Neutrophil (primary cell): Measurements from ENCODE around the gene TTC39C.
"Not testable (repeated sequence)": the region's sequence is repeated elsewhere in the genome, so short reads cannot be mapped to it uniquely, and the experiment has no call there.

Experiments
- H3K27ac ChIP-seq: fragments of 200-600 bp; sonication (generic); 2 replicates; pipeline ENCODE4 v1.5.1; 2016; ENCODE audit warnings: mild to moderate bottlenecking, moderate library complexity
- H3K27me3 ChIP-seq: fragments of 200-600 bp; sonication (generic); 2 replicates; pipeline ENCODE4 v1.6.0; 2016; ENCODE audit warnings: mild to moderate bottlenecking
- H3K36me3 ChIP-seq: fragments of 200-600 bp; sonication (generic); 2 replicates; pipeline ENCODE4 v1.5.1; 2017
- H3K4me1 ChIP-seq, 2 experiments: fragments of 200-600 bp in 1 of 2; sonication (generic) in 1 of 2; 1 replicate in 1 of 2; 2 replicates in 1 of 2; pipeline versions ENCODE4 v1.5.1 to v1.6.1; 2013 to 2016; ENCODE audit warnings: low read depth in 1 of 2, low read length in 1 of 2, mild to moderate bottlenecking in 1 of 2, moderate library complexity in 1 of 2; ENCODE audit not compliant: control insufficient read depth in 1 of 2, insufficient read depth in 1 of 2
- H3K4me3 ChIP-seq, 2 experiments: fragments of 200-600 bp in 1 of 2; sonication (generic) in 1 of 2; 1 replicate in 1 of 2; 2 replicates in 1 of 2; pipeline ENCODE4 v1.5.1; 2013 to 2016; ENCODE audit warnings: low read depth in 1 of 2, low read length in 1 of 2, mild to moderate bottlenecking in 1 of 2, moderate library complexity in 1 of 2
- H3K9me3 ChIP-seq: fragments of 200-600 bp; sonication (generic); 2 replicates; pipeline ENCODE4 v1.5.1; 2016
- CTCF ChIP-seq: fragments of 200-600 bp; sonication (generic); IDR thresholded peaks from 2 replicates; pipeline ENCODE4 v1.5.1; 2016; ENCODE audit warnings: antibody characterized with exemption

Gene TTC39C

DNA sequence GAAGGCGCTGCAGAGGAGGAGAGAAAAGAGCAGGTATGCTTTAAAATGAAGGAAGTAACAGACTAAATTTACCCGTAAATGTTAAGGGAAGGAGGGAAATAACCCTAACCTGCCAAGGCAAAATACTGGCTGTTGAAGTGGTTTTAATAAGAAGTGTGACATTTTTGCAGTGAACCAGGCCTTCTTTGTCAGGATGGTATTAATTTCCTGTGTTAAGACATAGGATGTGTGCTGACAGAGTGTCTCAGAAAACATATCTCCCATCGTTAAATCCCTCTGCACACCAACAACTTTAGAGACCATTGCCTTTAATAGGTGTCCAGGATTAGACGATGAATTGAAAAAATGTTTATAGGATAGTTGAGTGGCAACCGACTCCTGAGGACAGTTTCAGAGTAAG is 9.9 kb downstream of the TTC39C start:
- Histone ChIP-seq H3K9me3 (no peaks in the 10 kb centered on the region), H3K27me3 (no peaks in the 10 kb centered on the region), H3K36me3 (no peaks in the 10 kb centered on the region), H3K4me3 (no peak overlapping the region), H3K27ac (peak overlapping the region; percentile 10), H3K4me1 (peaks cover 71 to 74% of the 10 kb centered on the region in 2 experiments)
- no peak for TF ChIP-seq CTCF

- H3K36me3 ChIP-seq = no peaks in the 10 kb centered on the region
- TF ChIP-seq CTCF = no peak
- peaks cover 53 to 54% of the 10 kb centered on the region in 2 experiments for H3K4me1 ChIP-seq
Measured at GRCh38 chr18:24026457-24026856, 11.9 kb downstream of the TTC39C start.

DNA sequence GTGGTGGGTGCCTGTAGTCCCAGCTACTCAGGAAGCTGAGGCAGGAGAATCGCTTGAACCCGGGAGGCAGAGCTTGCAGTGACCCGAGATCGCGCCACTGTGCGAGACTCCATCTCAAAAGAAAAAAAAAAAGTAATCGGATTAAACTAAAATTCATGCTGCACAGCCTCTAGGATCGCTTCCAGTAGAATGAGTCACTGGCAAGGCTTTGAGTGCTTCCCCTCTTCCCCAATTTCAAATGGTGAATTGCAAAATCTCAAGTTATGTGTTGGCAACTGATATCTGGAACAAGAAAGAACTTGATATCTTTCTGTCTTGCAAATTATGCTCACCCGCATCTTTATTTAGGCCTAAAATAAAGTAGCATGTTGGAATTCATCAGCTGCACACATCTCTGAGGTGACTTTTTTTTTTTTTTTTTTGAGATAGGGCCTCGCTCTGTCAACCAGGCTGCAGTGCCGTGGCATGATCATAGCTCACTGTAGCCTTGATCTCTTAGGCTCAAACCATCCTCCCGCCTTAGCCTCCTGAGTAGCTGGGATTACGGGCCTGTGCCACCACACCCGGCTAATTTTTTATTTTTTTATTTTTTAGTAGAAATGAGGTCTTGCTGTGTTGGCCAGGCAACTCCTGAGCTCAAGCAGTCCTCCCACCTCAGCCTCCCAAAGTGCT is 12.7 kb downstream of the TTC39C start:
- H3K36me3 ChIP-seq = no peaks in the 10 kb centered on the region
- no peaks in the 10 kb centered on the region for H3K27me3 ChIP-seq
- no peaks in the 10 kb centered on the region for H3K9me3 ChIP-seq
- H3K27ac ChIP-seq = peak overlapping the region; percentile 15
- H3K4me3 ChIP-seq = no peak overlapping the region
- H3K4me1 ChIP-seq = peaks cover 44 to 46% of the 10 kb centered on the region in 2 experiments
- TF ChIP-seq CTCF = no peak

More at GRCh38 chr18:24026457-24026856, 11.9 kb downstream of the TTC39C start:
- no peak overlapping the region for H3K4me3 ChIP-seq
- no peak overlapping the region for H3K27ac ChIP-seq
- H3K27me3 ChIP-seq = no peaks in the 10 kb centered on the region
- H3K9me3 ChIP-seq = no peaks in the 10 kb centered on the region

- H3K27ac ChIP-seq, H3K27me3 ChIP-seq, H3K36me3 ChIP-seq, H3K4me3 ChIP-seq, H3K9me3 ChIP-seq: not testable (repeated sequence)
- H3K4me1 ChIP-seq = peaks cover 30 to 32% of the 10 kb centered on the region in 2 experiments
Measured at GRCh38 chr18:24028946-24029345, 14.4 kb downstream of the TTC39C start.

- H3K36me3 ChIP-seq = no peaks in the 10 kb centered on the region
- no peak for TF ChIP-seq CTCF
- H3K9me3 ChIP-seq = no peaks in the 10 kb centered on the region
- H3K27ac ChIP-seq = no peak overlapping the region
- H3K27me3 ChIP-seq = no peaks in the 10 kb centered on the region
- H3K4me1 ChIP-seq = peaks cover 11 to 16% of the 10 kb centered on the region in 2 experiments
- H3K4me3 ChIP-seq = no peak overlapping the region
Measured at GRCh38 chr18:24031318-24031717, 16.8 kb downstream of the TTC39C start.

GRCh38 chr18:24031916-24032315 is 17.4 kb downstream of the TTC39C start:
- H3K36me3 ChIP-seq = no peaks in the 10 kb centered on the region
- peaks cover 5 to 10% of the 10 kb centered on the region in 2 experiments for H3K4me1 ChIP-seq
- no peak overlapping the region for H3K27ac ChIP-seq
- no peak for TF ChIP-seq CTCF
- no peak overlapping the region for H3K4me3 ChIP-seq
- no peaks in the 10 kb centered on the region for H3K27me3 ChIP-seq
- H3K9me3 ChIP-seq = no peaks in the 10 kb centered on the region
